Measurements from ENCODE around the gene GRAMD2B. TPM values are rescaled to one million over a fixed set of nuclear protein-coding genes. Genes with fewer than 3 reads are reported as not detected.

The GRAMD2B gene
- total RNA-seq, 4 donors from 2014 or later: 43.9 to 85.0 (median 52.3) TPM

DNA sequence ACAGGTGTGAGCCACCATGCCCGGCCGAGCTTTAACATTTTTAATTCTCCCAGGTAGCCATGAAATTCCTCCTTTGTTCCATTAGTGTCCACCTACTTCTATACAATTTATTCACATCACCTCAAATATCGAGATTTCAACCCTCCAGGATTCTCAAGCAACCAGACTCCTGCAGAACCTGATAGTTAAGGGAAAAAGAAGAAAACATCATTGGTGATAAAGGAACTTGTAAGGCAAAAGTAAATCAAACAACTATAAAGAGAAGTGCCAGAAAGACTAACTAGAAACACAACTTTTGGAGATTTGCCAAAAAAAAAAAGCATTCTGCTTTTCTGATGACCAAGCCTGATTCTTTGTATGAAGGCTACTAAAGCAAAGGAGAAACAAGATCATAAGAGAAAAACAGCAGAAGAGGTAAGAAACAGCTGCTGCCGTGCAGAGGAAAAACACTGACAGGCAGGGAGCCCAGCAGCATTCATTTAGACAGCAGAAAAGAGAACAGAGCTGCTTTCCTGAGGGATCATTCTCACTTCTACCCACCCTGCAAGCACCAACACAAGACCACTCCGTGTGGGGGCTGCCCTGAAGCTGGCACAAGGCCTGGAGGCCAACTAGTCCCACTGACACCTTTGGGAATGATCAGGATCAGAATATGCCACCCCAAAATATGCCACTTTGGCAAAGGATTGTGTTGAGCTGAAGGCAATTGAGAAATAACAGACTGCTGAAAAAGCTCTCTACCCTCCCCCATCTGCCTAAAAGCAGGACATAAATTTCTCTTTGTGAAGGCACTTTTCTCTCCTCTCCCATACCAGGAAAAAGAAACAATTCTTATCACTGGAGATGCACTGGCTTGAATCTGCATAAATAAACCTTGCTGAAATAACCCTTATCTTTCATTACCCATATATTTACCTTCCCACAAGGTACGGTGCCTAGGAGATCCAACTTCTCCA is 96.7 kb downstream of the GRAMD2B start:
- H3K4me3 ChIP-seq: no peak overlapping the region

GRCh38 chr5:126520593-126520953 is 97.4 kb downstream of the GRAMD2B start:
- DNase-seq (ENCODE audit: low spot score in 2 of 2): no peak
- Histone ChIP-seq H3K27me3 (no peaks in the 10 kb centered on the region), H3K9me3 (no peaks in the 10 kb centered on the region), H3K36me3 (no peaks in the 10 kb centered on the region), H3K27ac (peak overlapping the region; percentile 87), H3K4me1 (peaks cover 47% of the 10 kb centered on the region), H3K4me3 (no peak overlapping the region)
- TF ChIP-seq, protein P1, sequence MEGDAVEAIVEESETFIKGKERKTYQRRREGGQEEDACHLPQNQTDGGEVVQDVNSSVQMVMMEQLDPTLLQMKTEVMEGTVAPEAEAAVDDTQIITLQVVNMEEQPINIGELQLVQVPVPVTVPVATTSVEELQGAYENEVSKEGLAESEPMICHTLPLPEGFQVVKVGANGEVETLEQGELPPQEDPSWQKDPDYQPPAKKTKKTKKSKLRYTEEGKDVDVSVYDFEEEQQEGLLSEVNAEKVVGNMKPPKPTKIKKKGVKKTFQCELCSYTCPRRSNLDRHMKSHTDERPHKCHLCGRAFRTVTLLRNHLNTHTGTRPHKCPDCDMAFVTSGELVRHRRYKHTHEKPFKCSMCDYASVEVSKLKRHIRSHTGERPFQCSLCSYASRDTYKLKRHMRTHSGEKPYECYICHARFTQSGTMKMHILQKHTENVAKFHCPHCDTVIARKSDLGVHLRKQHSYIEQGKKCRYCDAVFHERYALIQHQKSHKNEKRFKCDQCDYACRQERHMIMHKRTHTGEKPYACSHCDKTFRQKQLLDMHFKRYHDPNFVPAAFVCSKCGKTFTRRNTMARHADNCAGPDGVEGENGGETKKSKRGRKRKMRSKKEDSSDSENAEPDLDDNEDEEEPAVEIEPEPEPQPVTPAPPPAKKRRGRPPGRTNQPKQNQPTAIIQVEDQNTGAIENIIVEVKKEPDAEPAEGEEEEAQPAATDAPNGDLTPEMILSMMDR (IDR thresholded peaks at IDR 0.05): no peak
- no peak for TF ChIP-seq EP300 (IDR thresholded peaks at IDR 0.05)
- TF ChIP-seq POLR2AphosphoS5 (IDR thresholded peaks at IDR 0.05): no peak
- no peak for TF ChIP-seq POLR2A (IDR thresholded peaks at IDR 0.05)

More for the DNA sequence above, 96.7 kb downstream of the GRAMD2B start:
- no peak for DNase-seq (ENCODE audit: low spot score in 2 of 2)
- Histone ChIP-seq H3K27me3 (no peaks in the 10 kb centered on the region), H3K27ac (peak overlapping the region; percentile 87), H3K4me1 (peaks cover 48% of the 10 kb centered on the region), H3K36me3 (no peaks in the 10 kb centered on the region), H3K9me3 (no peaks in the 10 kb centered on the region)
- TF ChIP-seq, protein P1 (IDR thresholded peaks at IDR 0.05): no peak
- TF ChIP-seq EP300 (IDR thresholded peaks at IDR 0.05) (no peak), POLR2A (IDR thresholded peaks at IDR 0.05) (no peak), POLR2AphosphoS5 (IDR thresholded peaks at IDR 0.05) (no peak)
- 26% methylated on average over 6 of the region's 6 CpGs for WGBS

- no peak overlapping the region for H3K4me3 ChIP-seq
- no peaks in the 10 kb centered on the region for H3K36me3 ChIP-seq
- H3K9me3 ChIP-seq: no peaks in the 10 kb centered on the region
- DNase-seq (ENCODE audit: low spot score in 2 of 2): no peak
- H3K27ac ChIP-seq: no peak overlapping the region
- H3K27me3 ChIP-seq: no peaks in the 10 kb centered on the region
- TF ChIP-seq POLR2A (IDR thresholded peaks at IDR 0.05): no peak
- no peak for TF ChIP-seq POLR2AphosphoS5 (IDR thresholded peaks at IDR 0.05)
- no peak for TF ChIP-seq EP300 (IDR thresholded peaks at IDR 0.05)
- TF ChIP-seq, protein P1 (IDR thresholded peaks at IDR 0.05): no peak
- H3K4me1 ChIP-seq: peaks cover 53% of the 10 kb centered on the region
Measured at GRCh38 chr5:126521130-126521529, 97.9 kb downstream of the GRAMD2B start.

- no peaks in the 10 kb centered on the region for H3K27me3 ChIP-seq
- no peaks in the 10 kb centered on the region for H3K36me3 ChIP-seq
- H3K4me3 ChIP-seq: no peak overlapping the region
- no peak overlapping the region for H3K27ac ChIP-seq
- WGBS: 78% methylated on average over 8 of the region's 8 CpGs
- H3K4me1 ChIP-seq: peaks cover 44% of the 10 kb centered on the region
- DNase-seq (ENCODE audit: low spot score in 2 of 2): no peak
- no peak for TF ChIP-seq POLR2A (IDR thresholded peaks at IDR 0.05)
- no peak for TF ChIP-seq POLR2AphosphoS5 (IDR thresholded peaks at IDR 0.05)
- H3K9me3 ChIP-seq: no peaks in the 10 kb centered on the region
Measured at GRCh38 chr5:126523818-126524510, 100.8 kb downstream of the GRAMD2B start.

DNA sequence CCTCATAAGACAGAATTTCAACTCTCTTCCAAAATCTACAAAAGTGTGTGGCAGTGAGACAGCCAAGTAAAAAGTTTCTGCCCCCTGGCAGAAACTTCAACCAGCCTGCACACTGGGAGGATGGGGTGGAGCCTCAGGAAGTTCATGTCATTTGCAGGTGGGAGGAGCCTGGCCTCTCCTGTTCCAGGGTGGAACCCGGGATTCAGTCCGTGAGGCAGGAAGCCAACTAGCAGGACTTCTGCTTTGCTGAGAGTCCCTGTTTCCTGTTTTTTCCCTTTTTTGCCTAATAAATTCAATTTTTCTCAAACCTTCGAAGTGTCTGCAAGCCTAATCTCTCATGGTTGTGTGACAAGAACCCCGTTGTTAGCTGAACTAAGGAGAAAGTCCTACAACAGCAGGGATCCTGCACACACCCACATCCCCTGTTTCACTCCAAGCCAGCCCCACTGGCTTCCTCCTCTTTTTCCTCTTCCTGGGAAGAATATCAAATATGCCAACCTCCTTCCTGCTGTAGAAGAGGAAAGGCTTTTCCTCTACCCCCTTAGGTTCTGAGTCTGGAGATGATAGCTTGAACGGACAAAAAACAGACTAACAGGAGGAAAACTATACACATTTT is 102.5 kb downstream of the GRAMD2B start:
- TF ChIP-seq, protein P1 (IDR thresholded peaks at IDR 0.05): no peak
- TF ChIP-seq POLR2AphosphoS5 (IDR thresholded peaks at IDR 0.05): no peak
- TF ChIP-seq POLR2A (IDR thresholded peaks at IDR 0.05): no peak
- TF ChIP-seq EP300 (IDR thresholded peaks at IDR 0.05): no peak
- no peaks in the 10 kb centered on the region for H3K9me3 ChIP-seq
- peak; percentile 84 to 86 for DNase-seq (ENCODE audit: low spot score in 2 of 2)
- no peak overlapping the region for H3K4me3 ChIP-seq
- H3K27ac ChIP-seq: peak overlapping the region; percentile 63
- H3K4me1 ChIP-seq: peaks cover 26% of the 10 kb centered on the region
- 40% methylated on average over 5 of the region's 5 CpGs for WGBS
- H3K36me3 ChIP-seq: no peaks in the 10 kb centered on the region
- H3K27me3 ChIP-seq: no peaks in the 10 kb centered on the region

Data from suprapubic skin (tissue), 4 donors.